OCI-LY1 (cell line): ENCODE results near the gene LMTK3.

Source experiments
- H2AFZ ChIP-seq: fragments of 200-600 bp; sonication (generic), shearing (Covaris generic); 2 replicates; pipeline ENCODE4 v1.6.0; 2014; ENCODE audit warnings: antibody characterized with exemption, mild to moderate bottlenecking, low read length
- H3F3A ChIP-seq: fragments of 200-600 bp; sonication (generic), shearing (Covaris generic); 2 replicates; pipeline ENCODE4 v1.6.0; 2014; ENCODE audit warnings: mild to moderate bottlenecking, antibody characterized with exemption, low read length, moderate library complexity; ENCODE audit not compliant: insufficient read depth
- H3K27ac ChIP-seq: fragments of 200-600 bp; sonication (generic); 2 replicates; pipeline ENCODE4 v1.5.1; 2014; ENCODE audit warnings: low read length, mixed run types, mild to moderate bottlenecking, low read depth; ENCODE audit not compliant: poor library complexity, severe bottlenecking
- H3K27me3 ChIP-seq: fragments of 200-600 bp; sonication (generic); 2 replicates; pipeline ENCODE4 v1.6.0; 2014; ENCODE audit warnings: antibody characterized with exemption, mild to moderate bottlenecking, low read length, moderate library complexity; ENCODE audit not compliant: insufficient read depth
- H3K36me3 ChIP-seq: fragments of 200-600 bp; sonication (generic); 2 replicates; pipeline ENCODE4 v1.6.1; 2014; ENCODE audit warnings: mild to moderate bottlenecking, antibody characterized with exemption, low read length, moderate library complexity, mixed read lengths; ENCODE audit not compliant: insufficient read depth
- H3K4me1 ChIP-seq: fragments of 200-600 bp; sonication (generic); 2 replicates; pipeline ENCODE4 v1.5.1; 2014; ENCODE audit warnings: mild to moderate bottlenecking, low read length, moderate library complexity; ENCODE audit not compliant: insufficient read depth, severe bottlenecking
- H3K4me2 ChIP-seq: fragments of 200-600 bp; sonication (generic), shearing (Covaris generic); 2 replicates; pipeline ENCODE4 v1.6.1; 2014; ENCODE audit warnings: low read length
- H3K4me3 ChIP-seq: fragments of 200-600 bp; sonication (generic); 2 replicates; pipeline ENCODE4 v1.5.1; 2014; ENCODE audit warnings: low read length, low read depth, mild to moderate bottlenecking, mixed read lengths; ENCODE audit not compliant: poor library complexity, severe bottlenecking
- H3K79me2 ChIP-seq: fragments of 200-600 bp; shearing (Covaris generic); 2 replicates; pipeline ENCODE4 v1.6.1; 2016; ENCODE audit warnings: mixed run types, low read length, mixed read lengths; ENCODE audit not compliant: insufficient read depth
- H3K9ac ChIP-seq: fragments of 200-600 bp; sonication (generic), shearing (Covaris generic); 2 replicates; pipeline ENCODE4 v1.6.1; 2014; ENCODE audit warnings: mild to moderate bottlenecking, low read length, mixed read lengths
- H3K9me2 ChIP-seq: fragments of 200-600 bp; sonication (generic), shearing (Covaris generic); 2 replicates; pipeline ENCODE4 v1.6.1; 2014; ENCODE audit warnings: low read depth, mild to moderate bottlenecking, low read length, mixed read lengths
- H3K9me3 ChIP-seq: fragments of 200-600 bp; shearing (Covaris generic); 2 replicates; pipeline ENCODE4 v1.6.1; 2014; ENCODE audit warnings: low read length, mixed read lengths
- H4K20me1 ChIP-seq: fragments of 200-600 bp; sonication (generic), shearing (Covaris generic); 2 replicates; pipeline ENCODE4 v1.6.0; 2016; ENCODE audit warnings: mild to moderate bottlenecking, low read length; ENCODE audit not compliant: insufficient read depth
- EZH2 ChIP-seq: fragments of 200-600 bp; sonication (generic), shearing (Covaris generic); IDR thresholded peaks from 2 replicates; pipeline ENCODE4 v1.8.0; 2017; ENCODE audit warnings: borderline replicate concordance, mixed run types, mild to moderate bottlenecking, antibody characterized with exemption, low read length, moderate library complexity, mixed read lengths
- TF ChIP-seq, protein P1 (sequence below): fragments of 200-600 bp; sonication (generic), shearing (Covaris generic); IDR thresholded peaks from 2 replicates; pipeline ENCODE4 v1.5.1; 2017; ENCODE audit warnings: mild to moderate bottlenecking, antibody characterized with exemption, low read length, moderate library complexity, mixed read lengths

Gene LMTK3

DNA sequence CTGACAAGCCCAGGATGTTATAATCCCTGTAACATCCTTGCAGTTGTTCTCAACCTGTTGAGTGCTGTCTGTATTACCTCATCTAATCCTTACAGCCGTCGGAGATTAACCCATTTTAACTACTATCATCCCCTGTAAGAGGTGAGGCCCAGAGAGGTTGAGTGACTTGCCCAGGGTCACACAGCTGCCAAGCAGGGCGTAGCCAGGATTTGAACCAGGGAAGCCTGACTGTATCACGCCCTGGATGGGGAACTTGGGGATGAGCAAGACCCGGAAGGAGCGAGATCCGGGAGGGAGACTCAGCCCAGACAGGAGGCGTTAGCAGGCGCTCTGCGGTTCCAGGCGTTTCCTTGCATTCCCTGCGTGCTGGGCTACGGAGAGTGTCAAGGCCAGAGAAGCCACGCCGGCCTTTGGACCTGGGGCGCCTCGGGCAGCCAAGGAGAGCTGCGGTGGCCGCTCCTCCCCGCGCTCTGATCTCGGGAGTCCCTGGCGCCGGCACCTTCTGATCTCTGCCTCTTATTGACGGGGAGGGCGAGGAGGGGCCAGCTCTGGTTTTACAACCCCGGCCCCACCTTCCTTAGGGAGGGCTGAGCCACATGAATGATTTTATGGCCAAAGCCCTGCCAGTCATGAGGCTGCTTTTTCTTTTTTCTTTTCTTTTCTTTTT, 46.5 kb upstream of the LMTK3 start:
- no peaks in the 10 kb centered on the region for H3K36me3 ChIP-seq
- H3K4me3 ChIP-seq = no peak overlapping the region
- H3K9me2 ChIP-seq = no peaks in the 10 kb centered on the region
- no peak overlapping the region for H3K4me2 ChIP-seq
- H3K27me3 ChIP-seq = no peaks in the 10 kb centered on the region
- no peak for TF ChIP-seq EZH2
- TF ChIP-seq, protein P1, sequence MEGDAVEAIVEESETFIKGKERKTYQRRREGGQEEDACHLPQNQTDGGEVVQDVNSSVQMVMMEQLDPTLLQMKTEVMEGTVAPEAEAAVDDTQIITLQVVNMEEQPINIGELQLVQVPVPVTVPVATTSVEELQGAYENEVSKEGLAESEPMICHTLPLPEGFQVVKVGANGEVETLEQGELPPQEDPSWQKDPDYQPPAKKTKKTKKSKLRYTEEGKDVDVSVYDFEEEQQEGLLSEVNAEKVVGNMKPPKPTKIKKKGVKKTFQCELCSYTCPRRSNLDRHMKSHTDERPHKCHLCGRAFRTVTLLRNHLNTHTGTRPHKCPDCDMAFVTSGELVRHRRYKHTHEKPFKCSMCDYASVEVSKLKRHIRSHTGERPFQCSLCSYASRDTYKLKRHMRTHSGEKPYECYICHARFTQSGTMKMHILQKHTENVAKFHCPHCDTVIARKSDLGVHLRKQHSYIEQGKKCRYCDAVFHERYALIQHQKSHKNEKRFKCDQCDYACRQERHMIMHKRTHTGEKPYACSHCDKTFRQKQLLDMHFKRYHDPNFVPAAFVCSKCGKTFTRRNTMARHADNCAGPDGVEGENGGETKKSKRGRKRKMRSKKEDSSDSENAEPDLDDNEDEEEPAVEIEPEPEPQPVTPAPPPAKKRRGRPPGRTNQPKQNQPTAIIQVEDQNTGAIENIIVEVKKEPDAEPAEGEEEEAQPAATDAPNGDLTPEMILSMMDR = no peak
- H3K27ac ChIP-seq = no peak overlapping the region
- H3K4me1 ChIP-seq = no peaks in the 10 kb centered on the region
- H3K9ac ChIP-seq = no peak overlapping the region
- H2AFZ ChIP-seq = no peak overlapping the region
- H3K9me3 ChIP-seq = no peaks in the 10 kb centered on the region
- H3K79me2 ChIP-seq = no peaks in the 10 kb centered on the region
- no peaks in the 10 kb centered on the region for H3F3A ChIP-seq
- H4K20me1 ChIP-seq = no peaks in the 10 kb centered on the region

DNA sequence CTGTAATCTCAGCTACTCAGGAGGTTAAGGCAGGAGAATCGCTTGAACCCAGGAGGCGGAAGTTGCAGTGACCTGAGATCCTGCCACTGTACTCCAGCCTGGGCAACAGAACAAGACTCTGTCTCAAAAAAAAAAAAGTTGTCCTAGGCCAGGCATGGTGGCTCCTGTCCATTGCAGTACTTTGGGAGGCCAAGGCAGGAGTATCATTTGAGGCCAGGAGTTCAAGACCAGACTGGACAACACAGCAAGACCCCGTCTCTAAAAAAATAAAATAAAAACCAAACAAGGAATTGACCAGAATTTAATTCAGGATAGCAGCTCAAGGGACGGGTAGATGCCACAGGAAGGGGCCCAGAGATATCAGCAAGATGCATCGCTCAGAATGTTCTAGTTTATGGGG, 45.2 kb upstream of the LMTK3 start:
- Histone ChIP-seq H3K9me3 (no peaks in the 10 kb centered on the region), H3K9ac (no peak overlapping the region), H3K27me3 (peaks cover under 1% of the 10 kb centered on the region; the same call in 1 of the 2 replicates), H2AFZ (no peak overlapping the region), H3K27ac (no peak overlapping the region), H3K4me1 (no peaks in the 10 kb centered on the region), H4K20me1 (no peaks in the 10 kb centered on the region), H3K36me3 (no peaks in the 10 kb centered on the region), H3K9me2 (no peaks in the 10 kb centered on the region), H3K79me2 (no peaks in the 10 kb centered on the region), H3F3A (no peaks in the 10 kb centered on the region), H3K4me2 (no peak overlapping the region), H3K4me3 (no peak overlapping the region)
- TF ChIP-seq EZH2 = no peak
- TF ChIP-seq, protein P1 = no peak

DNA sequence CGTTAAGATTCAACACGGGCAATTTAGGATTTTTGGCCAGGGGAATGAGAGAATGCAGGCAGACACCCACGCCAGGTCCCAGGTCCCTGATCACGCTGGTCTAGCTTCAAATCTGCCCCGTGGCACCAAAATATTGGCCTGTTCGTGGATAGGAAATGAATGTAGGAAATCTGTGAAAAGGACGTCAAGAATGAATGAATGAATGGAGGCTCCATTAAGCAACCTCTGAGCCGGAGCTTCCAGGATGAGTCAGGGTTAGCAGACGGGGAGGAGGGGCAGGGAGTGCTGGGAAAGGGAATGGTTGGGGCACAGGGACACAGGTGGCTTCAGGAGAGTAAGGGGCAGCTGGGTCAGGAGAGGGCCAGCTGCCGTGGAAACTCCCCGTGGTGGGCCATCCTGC, 44.5 kb upstream of the LMTK3 start:
- Histone ChIP-seq H3F3A (no peaks in the 10 kb centered on the region), H3K4me3 (no peak overlapping the region), H3K9me2 (no peaks in the 10 kb centered on the region), H3K9ac (no peak overlapping the region), H2AFZ (no peak overlapping the region), H3K9me3 (no peaks in the 10 kb centered on the region), H3K79me2 (no peaks in the 10 kb centered on the region), H3K4me2 (no peak overlapping the region), H4K20me1 (no peaks in the 10 kb centered on the region), H3K27me3 (peaks cover 7% of the 10 kb centered on the region), H3K36me3 (no peaks in the 10 kb centered on the region), H3K27ac (no peak overlapping the region), H3K4me1 (no peaks in the 10 kb centered on the region)
- no peak for TF ChIP-seq EZH2
- TF ChIP-seq, protein P1 = no peak
